Lung microvascular endothelial cell (primary cell): ENCODE measurements around the gene WDFY2. TPM values are rescaled to one million over a fixed set of nuclear protein-coding genes. Genes with fewer than 3 reads are reported as not detected.

ENCODE experiments used
- DNase-seq, 2 donors: peaks; one replicate each; pipeline versions ENCODE4 v3.0.0 to v3.0.0-alpha.2; 2010; ENCODE audit warnings: low read depth in 2 of 2
- total RNA-seq: library from RNA; depleted of rRNA; stranded (reverse); fragments of >200 nt; gene quantifications from 2 replicates; pipeline ENCODE4 v1.2.1, GENCODE V29; 2014

Gene WDFY2
- total RNA-seq, 1 donor from 2014 or later = 4.4 TPM

DNA sequence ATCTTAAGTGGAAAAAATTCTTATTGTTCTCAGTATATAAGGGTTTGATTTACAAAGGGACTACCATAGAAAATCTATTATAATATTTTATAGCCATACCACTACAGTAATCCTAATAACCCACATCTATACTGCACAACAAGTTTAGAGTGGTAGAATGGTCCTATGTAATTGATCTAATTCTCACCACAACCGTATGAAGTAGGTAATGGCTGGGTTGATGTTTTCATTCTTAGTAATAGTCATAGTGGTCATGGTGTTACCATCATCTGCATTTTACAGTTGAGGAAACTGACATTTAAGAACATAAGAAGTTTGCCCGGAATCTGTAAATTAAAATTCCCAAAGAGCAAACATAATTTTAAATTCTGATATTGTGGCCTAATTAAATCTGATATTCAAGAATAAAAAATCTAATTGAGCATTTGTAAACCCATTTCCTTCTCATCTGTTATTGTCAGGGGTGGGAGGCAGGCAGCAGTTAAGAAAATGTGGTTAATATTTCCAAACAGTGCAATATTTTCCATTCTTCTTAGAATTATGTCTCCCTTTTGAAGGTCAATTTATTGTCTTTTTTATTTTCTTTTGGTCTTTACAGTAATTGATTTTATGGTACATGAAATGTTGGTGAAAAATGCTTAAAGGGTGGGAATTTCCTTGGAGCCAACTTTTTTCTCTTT lies 154.1 kb downstream of the WDFY2 start:
- no peak for DNase-seq

DNA sequence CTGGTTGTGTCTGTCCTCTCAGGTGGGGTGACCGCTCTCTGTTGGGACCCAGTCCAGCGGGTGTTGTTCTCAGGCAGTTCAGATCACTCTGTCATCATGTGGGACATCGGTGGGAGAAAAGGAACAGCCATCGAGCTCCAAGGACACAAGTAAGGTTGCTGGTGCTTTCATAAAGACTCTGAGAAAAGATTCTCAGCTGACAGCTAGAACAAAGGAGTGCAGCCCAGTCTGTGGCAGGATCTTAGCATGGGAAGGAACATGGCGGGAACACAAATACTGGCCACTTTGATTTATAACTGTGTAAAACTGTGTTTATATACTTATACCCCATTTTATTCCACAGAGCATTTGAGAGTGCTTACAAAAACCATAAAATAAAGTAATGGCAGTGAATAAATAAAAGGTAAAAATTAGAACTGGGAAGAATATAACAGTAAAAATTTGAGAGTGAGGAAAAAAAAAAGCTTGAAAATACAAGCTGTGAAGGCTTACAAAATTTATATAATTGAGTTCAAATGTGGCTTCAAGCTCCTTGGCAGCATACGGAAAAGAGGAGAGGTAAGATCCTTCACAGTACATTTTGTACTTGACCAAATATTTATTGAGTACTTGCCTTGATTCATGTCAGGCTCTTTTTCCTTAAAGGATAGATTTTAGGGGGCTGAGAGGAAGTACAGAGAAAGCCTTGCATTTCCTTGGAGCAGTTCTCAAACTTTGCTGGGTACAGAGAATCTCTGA lies 154.9 kb downstream of the WDFY2 start:
- no peak for DNase-seq

DNA sequence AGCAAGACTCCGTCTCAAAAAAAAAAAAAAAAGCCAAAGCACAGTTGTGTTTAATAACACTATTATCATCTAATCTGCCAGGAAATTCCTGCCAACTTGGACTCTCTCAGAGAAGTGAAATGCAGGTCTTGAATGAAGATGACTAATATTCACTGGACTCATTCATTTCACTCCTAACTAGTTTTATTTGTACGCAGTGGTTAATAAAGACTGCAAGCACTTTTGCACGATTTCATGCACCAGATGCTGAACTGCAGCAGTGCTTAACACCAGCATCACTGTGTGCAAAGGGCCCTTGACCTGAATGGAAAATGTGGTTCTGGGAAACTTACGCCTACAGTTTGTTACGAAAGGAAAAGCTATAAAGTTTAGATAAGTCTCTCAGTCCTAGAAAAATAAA lies 156.4 kb downstream of the WDFY2 start:
- peak in 1 of 2 donors; percentile 50 for DNase-seq

DNA sequence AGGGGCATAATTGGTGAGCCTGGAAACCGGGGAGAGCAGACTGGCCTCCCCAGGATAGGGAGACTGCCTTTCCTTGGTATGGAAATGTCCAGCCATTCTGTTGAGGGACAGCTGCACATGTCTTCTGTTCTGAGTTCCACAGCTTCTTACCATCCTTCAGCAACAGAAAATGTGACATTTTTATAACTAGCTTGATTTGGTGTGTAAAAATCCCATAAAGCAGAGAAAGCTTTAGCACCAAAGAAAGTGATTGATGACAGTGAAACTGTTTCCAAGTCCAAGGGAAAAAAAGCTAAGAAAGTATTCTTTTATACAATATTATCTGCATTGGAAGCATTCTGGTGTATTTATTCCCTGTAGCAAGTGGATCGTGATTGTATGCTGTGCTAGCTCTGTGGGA lies 157.8 kb downstream of the WDFY2 start:
- no peak for DNase-seq

DNA sequence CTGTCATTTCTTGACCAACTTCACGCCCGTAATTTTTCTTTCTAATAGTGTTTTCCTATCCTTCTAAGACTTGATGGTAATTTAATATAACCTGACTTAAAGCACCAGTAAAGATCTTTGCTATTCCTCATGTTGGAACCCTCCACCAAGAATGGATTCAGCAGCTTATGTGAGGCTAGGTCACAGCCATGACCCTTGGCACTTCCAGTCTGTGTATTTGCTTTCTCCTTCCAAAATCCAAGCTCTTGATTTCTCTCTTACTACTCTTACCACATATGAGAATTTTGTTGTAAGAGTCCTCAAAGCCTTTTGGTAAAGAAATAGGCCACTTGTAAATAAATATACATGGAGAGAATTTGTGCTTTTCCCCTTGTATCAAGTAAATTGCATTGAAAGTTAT lies 158.3 kb downstream of the WDFY2 start:
- DNase-seq = no peak

DNA sequence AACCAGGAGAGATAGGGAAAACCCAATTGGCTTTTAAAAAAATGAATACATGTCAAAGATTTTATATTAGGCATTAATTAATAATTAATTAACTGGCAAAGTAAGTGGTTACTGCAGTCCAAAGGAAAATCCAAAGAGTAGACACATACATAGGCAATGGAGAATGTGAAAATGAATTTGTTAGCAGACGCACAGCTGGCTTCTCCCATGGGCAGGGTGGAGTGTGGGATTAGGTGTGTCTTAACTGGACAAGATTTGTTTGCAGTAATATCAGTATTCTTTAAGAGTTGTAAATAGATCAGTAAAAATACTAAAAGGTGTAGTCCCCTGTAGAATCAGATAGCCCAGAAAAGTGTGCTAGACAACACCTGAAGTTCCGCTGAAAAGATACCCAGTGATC lies 161.0 kb downstream of the WDFY2 start:
- DNase-seq = no peak

DNA sequence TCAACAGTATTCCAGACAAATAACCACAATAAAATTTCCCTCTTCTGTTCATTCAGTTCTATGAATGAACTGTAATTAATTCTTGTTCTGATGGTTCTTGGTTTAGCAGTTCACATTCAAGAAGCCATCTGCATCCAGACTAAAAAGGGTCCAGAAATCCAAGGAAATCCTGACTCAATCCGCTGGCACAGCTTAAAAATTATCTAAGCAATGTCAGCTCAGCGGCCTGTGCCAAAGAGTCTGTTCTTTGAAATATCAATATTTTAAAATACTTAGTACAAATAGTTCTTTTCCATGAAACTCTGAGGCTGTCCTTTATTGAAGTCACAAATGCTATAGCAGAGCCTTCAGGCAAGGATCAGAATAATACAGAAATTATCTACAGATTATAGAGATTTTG lies 162.5 kb downstream of the WDFY2 start:
- DNase-seq = no peak

DNA sequence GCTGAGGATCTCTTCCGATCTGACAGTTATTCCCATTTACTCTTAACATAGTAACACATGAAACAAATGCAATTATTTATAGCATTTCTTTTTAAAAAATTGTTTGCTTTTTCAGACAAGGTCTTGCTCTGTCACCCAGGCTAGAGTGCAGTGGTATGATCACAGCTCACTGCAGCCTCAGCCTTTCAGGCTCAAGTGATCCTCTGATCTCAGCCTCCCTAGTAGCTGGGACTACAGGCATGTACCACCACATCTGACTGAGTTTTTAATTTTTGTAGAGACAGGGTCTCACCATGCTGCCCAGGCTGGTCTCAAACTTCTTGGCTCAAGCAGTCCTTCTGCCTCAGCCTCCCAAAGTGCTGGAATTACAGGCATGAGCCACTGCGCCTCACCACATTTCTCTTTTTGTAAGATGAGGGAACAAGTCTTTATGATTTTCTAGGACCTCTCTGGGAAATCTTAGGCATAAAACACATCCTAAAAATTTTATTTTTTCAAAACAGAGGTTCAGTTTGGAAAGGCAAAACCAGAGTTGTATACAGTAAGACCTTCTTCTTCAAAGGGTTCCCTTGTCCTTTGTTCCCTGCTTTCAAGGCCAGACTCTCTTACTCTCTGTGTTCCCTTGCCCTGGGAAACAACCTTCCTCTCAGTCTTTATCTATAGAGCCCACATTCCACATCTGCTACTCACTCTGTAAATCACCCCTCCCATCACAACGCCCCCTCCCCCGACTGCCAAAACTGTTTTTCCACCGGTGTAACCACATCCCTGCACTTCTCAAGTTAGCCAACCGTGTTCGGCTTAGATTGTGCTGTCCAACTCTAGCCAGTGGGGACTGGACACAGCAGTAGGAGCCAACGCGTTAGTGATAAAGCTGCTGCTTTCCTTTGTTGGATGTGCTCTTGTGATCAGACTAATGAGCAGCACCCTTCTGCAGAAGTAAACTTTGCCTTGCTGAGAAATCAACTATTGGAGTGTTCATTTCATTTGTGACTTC lies 163.5 kb downstream of the WDFY2 start:
- DNase-seq = no peak

DNA sequence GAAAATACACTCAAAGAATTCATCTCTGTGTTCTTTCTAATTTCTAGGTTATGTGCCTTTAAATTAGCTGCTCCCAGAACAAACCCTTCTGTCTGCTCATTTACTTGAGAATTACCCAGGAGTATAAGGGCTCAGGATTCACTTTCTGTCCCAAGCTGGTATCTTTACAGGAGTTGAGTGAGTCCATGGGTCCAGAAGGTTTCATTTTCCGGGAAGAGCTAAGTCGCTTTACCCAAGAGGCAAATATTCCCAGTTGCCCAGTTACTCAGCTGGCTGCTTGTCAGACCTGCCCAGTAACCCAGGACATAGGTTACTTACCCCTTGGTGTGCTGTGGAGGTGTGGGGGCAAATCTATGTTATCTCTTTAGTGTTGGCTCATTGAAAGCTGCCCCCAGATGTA lies 172.4 kb downstream of the WDFY2 start:
- DNase-seq = no peak

DNA sequence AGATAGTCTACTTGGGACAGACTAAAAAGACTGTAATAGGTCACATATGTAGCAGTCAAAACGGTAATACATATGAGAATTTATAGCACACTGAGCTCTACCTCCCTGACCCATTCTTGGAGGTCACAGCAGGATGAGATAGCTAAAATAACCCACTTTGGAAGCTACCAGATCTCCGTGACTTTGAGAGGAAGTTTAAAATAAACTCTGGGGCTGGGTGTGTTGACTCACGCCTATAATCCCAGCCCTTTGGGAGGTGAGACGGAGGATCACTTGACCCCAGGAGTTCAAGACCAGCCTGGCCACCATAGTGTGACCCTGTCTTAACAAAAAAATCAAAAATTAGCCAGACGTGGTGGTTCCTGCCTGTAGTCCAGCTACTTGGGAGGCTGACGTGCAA lies 174.4 kb downstream of the WDFY2 start:
- peak in 1 of 2 donors; percentile 16 for DNase-seq

DNA sequence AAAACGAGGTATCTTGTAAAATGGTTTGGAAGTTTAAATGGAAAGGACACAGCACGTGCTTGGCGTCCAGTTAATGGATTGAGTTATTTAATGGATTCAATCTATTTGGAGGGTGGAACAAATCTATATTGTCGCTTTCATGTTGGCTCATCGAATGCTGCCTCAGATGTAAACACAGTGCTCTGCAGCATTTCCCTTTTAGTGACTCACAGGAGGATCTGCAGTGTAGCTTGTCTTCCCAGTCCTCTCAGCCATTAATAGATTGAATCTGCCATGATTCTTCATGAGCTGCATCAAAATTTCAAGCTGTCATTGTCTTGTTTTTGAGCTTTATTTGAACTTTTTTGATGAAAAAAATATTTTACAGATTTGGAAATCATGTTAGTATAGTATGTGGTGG lies 175.0 kb downstream of the WDFY2 start:
- peak in 1 of 2 donors; percentile 79 for DNase-seq

DNA sequence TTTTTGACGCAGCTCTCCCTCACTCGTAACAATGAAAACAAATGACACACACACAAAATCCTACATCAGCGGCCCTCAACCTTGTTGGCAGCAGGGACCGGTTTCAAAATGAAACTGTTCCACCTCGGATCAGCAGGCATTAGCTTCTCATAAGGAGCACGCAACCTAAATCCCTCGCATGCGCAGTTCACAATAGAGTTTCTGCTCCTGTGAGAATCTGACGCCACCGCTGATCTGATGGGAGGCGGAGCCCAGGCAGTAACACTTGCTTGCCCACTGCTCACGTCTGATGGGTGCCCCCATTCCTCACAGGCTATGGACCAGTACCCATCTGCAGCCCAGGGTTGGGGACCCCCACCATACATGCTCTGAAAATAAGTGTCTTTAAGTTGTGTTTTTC lies 176.3 kb downstream of the WDFY2 start:
- no peak for DNase-seq

DNA sequence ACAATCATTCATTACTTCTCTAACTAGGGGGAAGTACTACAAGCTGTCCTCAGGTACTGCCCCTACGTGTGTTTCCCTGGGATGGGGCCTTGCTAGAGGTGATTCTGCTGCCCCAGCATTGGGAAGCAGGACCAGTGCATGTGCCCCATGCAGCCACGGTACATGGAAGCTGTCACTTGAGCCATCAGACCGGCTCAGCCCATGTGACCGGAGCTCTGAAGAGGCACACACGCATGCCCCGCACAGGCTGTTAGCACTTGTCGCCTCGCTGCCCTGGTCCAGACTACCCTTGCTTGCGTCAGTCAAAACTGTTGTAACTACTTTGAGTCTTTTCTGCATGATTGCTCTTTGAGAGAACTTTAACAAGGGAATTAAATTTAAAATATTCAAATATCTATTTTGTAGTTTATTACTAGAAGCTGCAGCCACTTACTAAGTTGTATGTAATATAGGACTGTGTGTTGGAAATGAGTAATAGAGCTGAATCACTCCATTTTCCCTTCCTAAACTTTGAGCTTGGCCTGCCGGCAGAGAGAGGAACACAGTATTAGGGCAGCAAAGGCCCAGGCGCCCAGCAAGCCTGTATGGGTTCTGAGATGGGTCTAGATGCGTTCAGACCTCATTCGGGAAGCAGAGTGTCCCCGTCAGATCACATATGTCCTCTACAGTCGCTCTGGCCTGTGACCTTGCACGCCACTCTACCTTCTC lies 177.5 kb downstream of the WDFY2 start:
- DNase-seq = peak in 1 of 2 donors; percentile 34

DNA sequence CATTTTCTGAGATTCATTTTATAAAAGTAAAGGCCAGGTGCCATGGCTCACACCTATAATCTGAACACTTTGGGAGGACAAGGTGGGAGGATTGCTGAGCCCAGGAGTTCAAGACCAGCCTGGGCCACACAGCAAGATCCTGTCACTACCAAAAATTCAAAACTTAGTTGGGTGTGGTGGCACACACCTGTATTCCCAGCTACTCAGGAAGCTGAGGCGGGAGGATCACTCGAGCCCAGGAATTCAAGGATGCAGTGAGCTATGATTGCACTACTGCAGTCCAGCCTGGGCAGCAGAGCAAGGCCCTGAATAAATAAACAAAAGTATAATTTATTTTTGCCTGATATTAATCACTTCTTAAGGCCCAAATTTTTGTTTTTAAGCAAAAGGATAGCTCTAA lies 179.2 kb downstream of the WDFY2 start:
- DNase-seq = no peak

DNA sequence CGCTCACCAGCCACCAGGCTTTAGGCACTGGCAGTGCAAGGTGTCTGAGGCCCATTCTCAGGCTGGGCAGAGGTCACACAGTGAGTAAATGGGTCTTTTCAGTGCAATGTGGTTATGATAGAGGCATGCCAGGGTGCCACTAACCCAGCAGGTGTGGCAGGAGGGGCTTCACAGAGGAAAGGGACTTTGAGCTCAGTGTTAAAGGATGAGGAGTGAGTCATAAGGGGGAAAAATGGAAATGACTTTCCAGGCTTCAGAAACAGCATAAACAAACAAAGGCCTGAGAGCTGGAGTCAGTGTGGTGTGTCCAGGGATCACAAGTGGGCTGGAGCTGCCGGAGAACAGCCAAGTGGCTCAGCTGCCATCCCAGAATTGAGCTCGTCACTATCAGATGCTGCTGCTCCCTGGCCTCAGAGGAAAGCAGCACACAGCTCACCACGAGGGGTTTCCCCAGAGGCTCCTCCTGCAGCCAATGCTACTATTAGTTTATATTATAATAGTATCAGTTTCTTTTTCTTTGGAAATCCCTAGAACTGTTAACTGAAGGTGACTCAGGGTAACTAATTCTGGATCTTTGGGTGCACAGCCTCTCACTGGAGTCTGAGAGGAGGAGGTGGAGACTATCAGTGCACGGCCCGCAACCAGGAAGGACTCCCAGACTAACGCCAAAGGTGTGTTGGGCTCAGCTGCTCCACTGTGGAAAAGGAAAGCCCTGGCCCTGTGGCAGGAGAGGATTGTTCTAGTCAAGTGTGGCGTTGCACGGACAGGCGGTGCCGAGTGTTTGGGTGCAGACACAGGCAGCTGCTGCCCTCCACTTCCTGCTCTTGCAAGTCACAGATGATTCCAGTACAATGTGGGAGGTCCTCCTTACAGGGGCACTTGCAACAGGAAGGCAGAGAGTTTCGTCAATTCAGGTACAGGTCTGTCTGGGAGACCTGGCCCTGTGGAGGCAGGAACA lies 180.2 kb downstream of the WDFY2 start:
- DNase-seq = peak; percentile 53 to 91

DNA sequence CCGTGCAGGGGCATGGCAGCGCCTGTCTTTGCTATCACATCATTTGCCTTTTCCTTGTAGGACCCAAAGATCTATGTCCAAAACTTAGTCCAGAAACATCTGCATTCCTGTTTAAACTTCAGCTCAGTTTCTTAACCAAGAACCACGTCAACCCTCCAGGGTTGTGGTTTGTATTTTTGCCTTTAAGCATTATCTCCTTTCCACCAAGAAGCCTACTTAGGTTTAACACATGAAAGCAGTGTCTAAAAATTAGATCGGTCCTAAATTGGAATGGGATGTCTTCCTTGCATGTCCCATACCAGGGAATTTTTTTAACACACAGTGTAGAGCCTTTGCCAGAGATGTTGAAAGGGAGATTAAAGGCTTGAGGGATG lies 180.9 kb downstream of the WDFY2 start:
- DNase-seq = no peak

DNA sequence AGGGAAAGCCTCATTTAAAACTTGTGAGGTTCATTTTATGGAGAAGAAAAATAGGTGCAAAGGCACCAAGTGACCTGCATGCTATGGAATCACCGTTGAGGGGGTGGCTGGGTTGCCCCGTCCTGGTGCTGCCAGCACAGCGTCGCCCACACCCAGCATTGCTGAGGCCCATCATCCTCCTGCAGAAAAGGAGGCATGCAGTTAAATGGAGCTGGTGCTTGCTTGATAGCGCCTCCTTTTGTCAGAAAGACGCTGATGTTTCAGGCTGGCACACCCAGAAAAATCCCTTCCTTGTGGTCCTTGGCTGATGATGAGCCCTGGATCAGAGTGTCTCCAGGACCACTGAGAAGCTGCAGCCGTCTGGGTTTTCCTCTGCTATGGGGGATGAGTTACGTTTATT lies 182.8 kb downstream of the WDFY2 start:
- no peak for DNase-seq

DNA sequence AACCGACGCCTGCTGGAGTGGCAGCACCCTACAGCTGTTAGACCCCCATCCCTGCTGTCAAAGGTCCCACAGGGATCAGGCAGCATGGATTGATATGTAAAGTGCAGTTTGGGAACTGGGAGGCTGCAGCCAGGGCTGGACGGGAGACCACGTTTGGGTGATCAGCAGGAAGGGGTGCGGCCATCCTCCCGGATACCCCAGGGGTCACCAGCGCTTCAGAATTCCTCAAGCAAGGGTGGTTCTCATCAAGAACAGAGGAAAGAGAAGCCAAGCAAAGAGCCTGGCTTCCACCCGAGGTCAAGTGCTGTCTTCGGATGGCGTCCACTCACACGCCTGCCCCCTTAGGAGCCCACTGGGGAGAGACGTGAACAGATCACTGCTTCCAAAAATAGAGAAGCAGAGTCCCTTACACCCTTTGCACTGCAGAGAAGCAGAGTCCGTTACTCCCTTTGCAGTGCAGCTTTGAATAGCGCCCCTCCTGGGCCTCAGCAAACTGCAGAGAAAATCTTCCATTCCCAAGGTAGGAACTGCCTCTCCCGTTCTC lies 184.2 kb downstream of the WDFY2 start:
- no peak for DNase-seq

DNA sequence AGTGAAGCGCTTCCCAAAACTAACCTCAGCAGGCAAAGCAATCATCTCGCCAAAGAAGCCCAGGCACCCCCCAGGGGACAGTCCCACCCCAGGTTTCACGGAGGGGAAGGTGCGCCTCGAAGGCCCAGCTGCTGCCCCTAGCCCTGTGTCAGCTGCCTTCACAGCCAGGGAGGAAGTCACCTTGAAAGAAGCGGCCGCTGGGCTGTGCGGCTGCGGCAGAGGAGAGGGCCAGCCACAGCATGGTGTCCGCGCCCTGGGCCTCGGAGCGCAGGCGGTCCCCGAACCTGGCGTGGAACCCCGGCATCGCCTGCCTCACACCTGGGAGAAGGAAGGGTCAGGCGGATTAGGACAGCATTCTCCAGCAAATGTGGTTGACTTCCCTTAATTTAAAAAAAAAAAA lies 184.7 kb downstream of the WDFY2 start:
- DNase-seq = no peak
